ENCODE data around the gene PPCS.

DNA sequence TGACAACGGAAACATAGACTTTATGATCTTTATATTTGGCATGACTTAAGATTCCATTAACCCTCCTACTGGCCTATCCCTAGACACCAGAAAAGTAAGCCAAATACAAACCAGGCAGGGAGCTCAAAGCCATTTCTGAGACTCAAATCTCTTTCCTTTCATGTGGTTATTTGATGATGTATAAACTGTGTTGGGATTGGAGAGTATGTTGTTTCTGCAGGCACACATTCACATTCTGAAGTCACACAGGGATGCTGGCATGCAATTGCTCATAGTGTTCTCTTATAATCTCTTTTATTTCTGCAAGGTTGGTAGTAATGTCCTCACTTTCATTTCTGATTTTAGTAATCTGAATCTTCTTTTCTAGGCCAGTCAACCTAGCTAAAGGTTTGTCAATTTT lies 6.3 kb upstream of the PPCS start:
- TF ChIP-seq, protein P1, sequence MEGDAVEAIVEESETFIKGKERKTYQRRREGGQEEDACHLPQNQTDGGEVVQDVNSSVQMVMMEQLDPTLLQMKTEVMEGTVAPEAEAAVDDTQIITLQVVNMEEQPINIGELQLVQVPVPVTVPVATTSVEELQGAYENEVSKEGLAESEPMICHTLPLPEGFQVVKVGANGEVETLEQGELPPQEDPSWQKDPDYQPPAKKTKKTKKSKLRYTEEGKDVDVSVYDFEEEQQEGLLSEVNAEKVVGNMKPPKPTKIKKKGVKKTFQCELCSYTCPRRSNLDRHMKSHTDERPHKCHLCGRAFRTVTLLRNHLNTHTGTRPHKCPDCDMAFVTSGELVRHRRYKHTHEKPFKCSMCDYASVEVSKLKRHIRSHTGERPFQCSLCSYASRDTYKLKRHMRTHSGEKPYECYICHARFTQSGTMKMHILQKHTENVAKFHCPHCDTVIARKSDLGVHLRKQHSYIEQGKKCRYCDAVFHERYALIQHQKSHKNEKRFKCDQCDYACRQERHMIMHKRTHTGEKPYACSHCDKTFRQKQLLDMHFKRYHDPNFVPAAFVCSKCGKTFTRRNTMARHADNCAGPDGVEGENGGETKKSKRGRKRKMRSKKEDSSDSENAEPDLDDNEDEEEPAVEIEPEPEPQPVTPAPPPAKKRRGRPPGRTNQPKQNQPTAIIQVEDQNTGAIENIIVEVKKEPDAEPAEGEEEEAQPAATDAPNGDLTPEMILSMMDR (IDR thresholded peaks at IDR 0.05), result no peak
- TF ChIP-seq POLR2A (IDR thresholded peaks at IDR 0.05), result no peak
